ENCODE results near the gene MAST4. TPM values are rescaled to one million over a fixed set of nuclear protein-coding genes. Genes with fewer than 3 reads are reported as not detected.

Gene MAST4
- total and polyA plus RNA-seq, 2 of the 4 experiments (the other 2 are of a cell fraction): 4.8 to 6.8 TPM

GRCh38 chr5:66952153-66952552 is 356.0 kb downstream of the MAST4 start:
- H4K8ac ChIP-seq (ENCODE audit: low read depth in 2 of 2, low read length in 2 of 2): no peak overlapping the region
- no peak overlapping the region for H2BK120ac ChIP-seq (ENCODE audit: low read depth, low read length)
- no peak overlapping the region for H2BK5ac ChIP-seq (ENCODE audit: low read depth, low read length, poor library complexity, severe bottlenecking)
- H4K5ac ChIP-seq (ENCODE audit: low read depth, low read length): no peak overlapping the region
- H4K91ac ChIP-seq (ENCODE audit: insufficient read depth, low read depth, low read length): no peak overlapping the region
- dilution Hi-C loops (cut with HindIII; ENCODE audit: low sequenced_read_pairs, unreplicated experiment) (no loop called here), in situ Hi-C loops (cut with MboI; ENCODE audit: low sequenced_read_pairs) (no loop called here), intact Hi-C loops (cut with micrococcal nuclease) (loop anchor here (5.0 kb wide), 1 partner anchor 645 kb away; no protein-coding TSS in a partner anchor)
- H3K4me3 ChIP-seq (ENCODE audit: insufficient read depth, low read depth, low read length): no peak overlapping the region
- H3K9ac ChIP-seq (ENCODE audit: low read depth, low read length): no peak overlapping the region
- no peak overlapping the region for H2AFZ ChIP-seq (replicated peaks; ENCODE audit: low read length, poor library complexity)
- H3K27me3 ChIP-seq (ENCODE audit: control insufficient read depth, insufficient read depth, low read length): no peaks in the 10 kb centered on the region
- no peaks in the 10 kb centered on the region for H4K20me1 ChIP-seq (ENCODE audit: insufficient read depth, low read length)
- no peak overlapping the region for H3K14ac ChIP-seq (replicated peaks; ENCODE audit: low read depth, low read length)
- DNase-seq (no peak), ATAC-seq (ENCODE audit: low read depth) (no peak)
- no peak overlapping the region for H3K23ac ChIP-seq (ENCODE audit: low read depth, low read length)
- H3K56ac ChIP-seq (ENCODE audit: extremely low read depth, insufficient read depth, low read length): no peak overlapping the region
- H3K4ac ChIP-seq (ENCODE audit: low read depth, low read length): no peak overlapping the region
- H2AK5ac ChIP-seq (ENCODE audit: low read depth, low read length): no peak overlapping the region
- H3K9me1 ChIP-seq (ENCODE audit: insufficient read depth, low read length): no peaks in the 10 kb centered on the region
- no peaks in the 10 kb centered on the region for H3K36me3 ChIP-seq (ENCODE audit: control insufficient read depth, insufficient read depth, low read length)
- no TSS peak for BruUV-seq (replicated peaks)
- H3K18ac ChIP-seq (ENCODE audit: low read depth, low read length): no peak overlapping the region
- TF ChIP-seq BHLHE40 (IDR thresholded peaks at IDR 0.05; ENCODE audit: low read depth, low read length): no peak
- H2BK15ac ChIP-seq (ENCODE audit: low read depth, low read length): no peak overlapping the region
- no peak overlapping the region for H2BK20ac ChIP-seq (ENCODE audit: low read depth, low read length)
- WGBS, 2 experiments (ENCODE audit: extremely low coverage in 2 of 2, insufficient read length in 1 of 2): no CpG with 5 or more reads among the region's 1 CpG
- no peak overlapping the region for H3K4me2 ChIP-seq (ENCODE audit: low read depth, low read length)
- no peaks in the 10 kb centered on the region for H3K4me1 ChIP-seq (ENCODE audit: control insufficient read depth, insufficient read depth, low read length)
- POLR2A ChIA-PET (ENCODE audit: unreplicated experiment): no interaction called here
- no peaks in the 10 kb centered on the region for H3K9me3 ChIP-seq (ENCODE audit: control insufficient read depth, insufficient read depth, low read length)
- H3K27ac ChIP-seq (ENCODE audit: insufficient read depth, low read length): no peak overlapping the region
- CTCF ChIA-PET: no interaction called here
- no peak overlapping the region for H2AK9ac ChIP-seq (replicated peaks; ENCODE audit: low read depth, low read length, poor library complexity)
- no peaks in the 10 kb centered on the region for H3K79me1 ChIP-seq (ENCODE audit: low read depth in 1 of 2, low read length in 2 of 2)

Measured in IMR-90 (cell line).